ENCODE measurements around the gene OVOL1. TPM values are rescaled to one million over a fixed set of nuclear protein-coding genes. Genes with fewer than 3 reads are reported as not detected.

The OVOL1 gene
- total and polyA plus RNA-seq, 2 experiments from 2014 or later: 1.5 to 3.3 TPM

DNA sequence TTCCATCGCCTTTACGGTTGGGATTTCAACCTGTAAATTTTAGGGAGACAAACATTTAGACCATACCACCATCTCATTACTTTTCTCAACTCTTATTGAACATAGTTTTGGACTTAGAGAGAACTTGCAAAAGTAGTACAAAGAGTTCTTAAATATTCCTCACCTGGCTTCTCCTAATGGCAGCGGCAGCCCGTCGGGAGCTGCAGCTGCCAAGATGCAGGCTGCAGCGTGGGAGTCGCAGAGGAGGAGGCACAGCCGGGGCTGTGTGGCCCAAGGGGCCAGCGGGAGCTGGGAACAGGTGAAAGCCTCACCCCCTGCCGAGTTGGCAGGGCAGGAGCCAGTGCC lies 43.2 kb upstream of the OVOL1 start (continued):
- TF ChIP-seq, protein P1, sequence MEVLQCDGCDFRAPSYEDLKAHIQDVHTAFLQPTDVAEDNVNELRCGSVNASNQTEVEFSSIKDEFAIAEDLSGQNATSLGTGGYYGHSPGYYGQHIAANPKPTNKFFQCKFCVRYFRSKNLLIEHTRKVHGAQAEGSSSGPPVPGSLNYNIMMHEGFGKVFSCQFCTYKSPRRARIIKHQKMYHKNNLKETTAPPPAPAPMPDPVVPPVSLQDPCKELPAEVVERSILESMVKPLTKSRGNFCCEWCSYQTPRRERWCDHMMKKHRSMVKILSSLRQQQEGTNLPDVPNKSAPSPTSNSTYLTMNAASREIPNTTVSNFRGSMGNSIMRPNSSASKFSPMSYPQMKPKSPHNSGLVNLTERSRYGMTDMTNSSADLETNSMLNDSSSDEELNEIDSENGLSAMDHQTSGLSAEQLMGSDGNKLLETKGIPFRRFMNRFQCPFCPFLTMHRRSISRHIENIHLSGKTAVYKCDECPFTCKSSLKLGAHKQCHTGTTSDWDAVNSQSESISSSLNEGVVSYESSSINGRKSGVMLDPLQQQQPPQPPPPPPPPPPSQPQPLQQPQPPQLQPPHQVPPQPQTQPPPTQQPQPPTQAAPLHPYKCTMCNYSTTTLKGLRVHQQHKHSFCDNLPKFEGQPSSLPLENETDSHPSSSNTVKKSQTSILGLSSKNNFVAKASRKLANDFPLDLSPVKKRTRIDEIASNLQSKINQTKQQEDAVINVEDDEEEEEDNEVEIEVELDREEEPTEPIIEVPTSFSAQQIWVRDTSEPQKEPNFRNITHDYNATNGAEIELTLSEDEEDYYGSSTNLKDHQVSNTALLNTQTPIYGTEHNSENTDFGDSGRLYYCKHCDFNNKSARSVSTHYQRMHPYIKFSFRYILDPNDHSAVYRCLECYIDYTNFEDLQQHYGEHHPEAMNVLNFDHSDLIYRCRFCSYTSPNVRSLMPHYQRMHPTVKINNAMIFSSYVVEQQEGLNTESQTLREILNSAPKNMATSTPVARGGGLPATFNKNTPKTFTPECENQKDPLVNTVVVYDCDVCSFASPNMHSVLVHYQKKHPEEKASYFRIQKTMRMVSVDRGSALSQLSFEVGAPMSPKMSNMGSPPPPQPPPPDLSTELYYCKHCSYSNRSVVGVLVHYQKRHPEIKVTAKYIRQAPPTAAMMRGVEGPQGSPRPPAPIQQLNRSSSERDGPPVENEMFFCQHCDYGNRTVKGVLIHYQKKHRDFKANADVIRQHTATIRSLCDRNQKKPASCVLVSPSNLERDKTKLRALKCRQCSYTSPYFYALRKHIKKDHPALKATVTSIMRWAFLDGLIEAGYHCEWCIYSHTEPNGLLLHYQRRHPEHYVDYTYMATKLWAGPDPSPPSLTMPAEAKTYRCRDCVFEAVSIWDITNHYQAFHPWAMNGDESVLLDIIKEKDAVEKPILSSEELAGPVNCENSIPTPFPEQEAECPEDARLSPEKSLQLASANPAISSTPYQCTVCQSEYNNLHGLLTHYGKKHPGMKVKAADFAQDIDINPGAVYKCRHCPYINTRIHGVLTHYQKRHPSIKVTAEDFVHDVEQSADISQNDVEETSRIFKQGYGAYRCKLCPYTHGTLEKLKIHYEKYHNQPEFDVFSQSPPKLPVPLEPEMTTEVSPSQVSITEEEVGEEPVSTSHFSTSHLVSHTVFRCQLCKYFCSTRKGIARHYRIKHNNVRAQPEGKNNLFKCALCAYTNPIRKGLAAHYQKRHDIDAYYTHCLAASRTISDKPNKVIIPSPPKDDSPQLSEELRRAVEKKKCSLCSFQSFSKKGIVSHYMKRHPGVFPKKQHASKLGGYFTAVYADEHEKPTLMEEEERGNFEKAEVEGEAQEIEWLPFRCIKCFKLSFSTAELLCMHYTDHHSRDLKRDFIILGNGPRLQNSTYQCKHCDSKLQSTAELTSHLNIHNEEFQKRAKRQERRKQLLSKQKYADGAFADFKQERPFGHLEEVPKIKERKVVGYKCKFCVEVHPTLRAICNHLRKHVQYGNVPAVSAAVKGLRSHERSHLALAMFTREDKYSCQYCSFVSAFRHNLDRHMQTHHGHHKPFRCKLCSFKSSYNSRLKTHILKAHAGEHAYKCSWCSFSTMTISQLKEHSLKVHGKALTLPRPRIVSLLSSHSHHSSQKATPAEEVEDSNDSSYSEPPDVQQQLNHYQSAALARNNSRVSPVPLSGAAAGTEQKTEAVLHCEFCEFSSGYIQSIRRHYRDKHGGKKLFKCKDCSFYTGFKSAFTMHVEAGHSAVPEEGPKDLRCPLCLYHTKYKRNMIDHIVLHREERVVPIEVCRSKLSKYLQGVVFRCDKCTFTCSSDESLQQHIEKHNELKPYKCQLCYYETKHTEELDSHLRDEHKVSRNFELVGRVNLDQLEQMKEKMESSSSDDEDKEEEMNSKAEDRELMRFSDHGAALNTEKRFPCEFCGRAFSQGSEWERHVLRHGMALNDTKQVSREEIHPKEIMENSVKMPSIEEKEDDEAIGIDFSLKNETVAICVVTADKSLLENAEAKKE (CRISPR knock-in tag; IDR thresholded peaks at IDR 0.05): no peak
- no peak for TF ChIP-seq CREB1 (CRISPR knock-in tag; IDR thresholded peaks at IDR 0.05; ENCODE audit: low read depth)

DNA sequence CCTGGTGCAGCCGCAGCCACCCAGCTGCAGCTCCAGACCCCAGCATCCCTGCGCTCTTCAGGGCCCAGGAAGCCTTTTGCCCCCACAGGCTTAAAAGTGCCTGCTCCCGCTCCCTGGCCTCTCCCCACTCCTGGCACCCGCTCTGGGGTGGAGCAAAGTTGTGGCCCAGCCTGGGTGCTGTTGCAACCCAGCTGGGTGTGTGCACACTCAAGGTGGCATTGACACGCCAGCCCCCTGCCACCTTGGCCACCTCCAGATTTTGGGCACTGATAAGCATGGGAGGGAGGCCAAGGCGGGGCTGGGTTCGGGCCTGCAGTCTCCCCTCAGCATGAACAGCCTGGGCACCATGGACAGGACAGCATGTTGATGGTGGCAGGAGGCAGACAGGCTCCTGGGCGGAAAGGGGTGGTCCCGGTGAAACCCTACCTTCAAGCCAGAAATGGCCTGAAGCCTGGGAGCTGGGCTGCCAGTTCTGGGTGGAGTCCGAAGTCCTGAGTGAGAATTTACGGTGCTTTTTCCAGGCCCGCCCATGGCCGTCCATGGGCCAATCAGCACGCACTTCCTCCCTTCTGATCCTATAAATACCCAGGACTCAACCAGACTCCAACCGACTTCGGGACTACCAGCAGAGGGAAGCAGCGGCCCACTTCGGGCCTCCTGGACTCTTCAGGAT lies 42.7 kb upstream of the OVOL1 start:
- peak; percentile 98 for ATAC-seq
- Histone ChIP-seq H4K20me1 (replicated peaks; ENCODE audit: insufficient read depth) (no peaks in the 10 kb centered on the region), H3K36me3 (ENCODE audit: insufficient read depth) (no peaks in the 10 kb centered on the region), H3K27ac (ENCODE audit: low read depth) (no peak overlapping the region), H2AFZ (peak overlapping the region; percentile 74), H3K9me2 (ENCODE audit: insufficient read depth) (no peaks in the 10 kb centered on the region), H3K27me3 (ENCODE audit: insufficient read depth) (peaks cover 5% of the 10 kb centered on the region; the same call in 1 of the 2 replicates), H3F3A (replicated peaks; ENCODE audit: low read depth) (no peaks in the 10 kb centered on the region), H3K79me2 (replicated peaks; ENCODE audit: insufficient read depth) (no peaks in the 10 kb centered on the region), H3K4me1 (ENCODE audit: insufficient read depth) (no peaks in the 10 kb centered on the region), H3K4me2 (no peak overlapping the region), H3K4me3 (no peak overlapping the region)
- no peaks in the 10 kb centered on the region; the same call in 2 of the 3 replicates for H3K4me1 Mint-ChIP-seq
- no peak overlapping the region for H3K27ac Mint-ChIP-seq
- DNase-seq (ENCODE audit: low spot score): peak; percentile 78
- H3K9me3 Mint-ChIP-seq: peaks cover 13% of the 10 kb centered on the region; the same call in 2 of the 3 replicates
- H3K4me3 Mint-ChIP-seq: no peak overlapping the region
- peaks cover 1% of the 10 kb centered on the region for H3K27me3 Mint-ChIP-seq (ENCODE audit: insufficient read depth, low read depth, poor library complexity)
- no peaks in the 10 kb centered on the region for H3K36me3 Mint-ChIP-seq (ENCODE audit: low read depth)
- TF ChIP-seq, protein P2, sequence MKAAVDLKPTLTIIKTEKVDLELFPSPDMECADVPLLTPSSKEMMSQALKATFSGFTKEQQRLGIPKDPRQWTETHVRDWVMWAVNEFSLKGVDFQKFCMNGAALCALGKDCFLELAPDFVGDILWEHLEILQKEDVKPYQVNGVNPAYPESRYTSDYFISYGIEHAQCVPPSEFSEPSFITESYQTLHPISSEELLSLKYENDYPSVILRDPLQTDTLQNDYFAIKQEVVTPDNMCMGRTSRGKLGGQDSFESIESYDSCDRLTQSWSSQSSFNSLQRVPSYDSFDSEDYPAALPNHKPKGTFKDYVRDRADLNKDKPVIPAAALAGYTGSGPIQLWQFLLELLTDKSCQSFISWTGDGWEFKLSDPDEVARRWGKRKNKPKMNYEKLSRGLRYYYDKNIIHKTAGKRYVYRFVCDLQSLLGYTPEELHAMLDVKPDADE (IDR thresholded peaks at IDR 0.05): no peak
- TF ChIP-seq NANOG (IDR thresholded peaks at IDR 0.05; ENCODE audit: borderline replicate concordance) (no peak), EZH2 (IDR thresholded peaks at IDR 0.05; ENCODE audit: low read depth, unreplicated experiment) (no peak)
- TF ChIP-seq, protein P3, sequence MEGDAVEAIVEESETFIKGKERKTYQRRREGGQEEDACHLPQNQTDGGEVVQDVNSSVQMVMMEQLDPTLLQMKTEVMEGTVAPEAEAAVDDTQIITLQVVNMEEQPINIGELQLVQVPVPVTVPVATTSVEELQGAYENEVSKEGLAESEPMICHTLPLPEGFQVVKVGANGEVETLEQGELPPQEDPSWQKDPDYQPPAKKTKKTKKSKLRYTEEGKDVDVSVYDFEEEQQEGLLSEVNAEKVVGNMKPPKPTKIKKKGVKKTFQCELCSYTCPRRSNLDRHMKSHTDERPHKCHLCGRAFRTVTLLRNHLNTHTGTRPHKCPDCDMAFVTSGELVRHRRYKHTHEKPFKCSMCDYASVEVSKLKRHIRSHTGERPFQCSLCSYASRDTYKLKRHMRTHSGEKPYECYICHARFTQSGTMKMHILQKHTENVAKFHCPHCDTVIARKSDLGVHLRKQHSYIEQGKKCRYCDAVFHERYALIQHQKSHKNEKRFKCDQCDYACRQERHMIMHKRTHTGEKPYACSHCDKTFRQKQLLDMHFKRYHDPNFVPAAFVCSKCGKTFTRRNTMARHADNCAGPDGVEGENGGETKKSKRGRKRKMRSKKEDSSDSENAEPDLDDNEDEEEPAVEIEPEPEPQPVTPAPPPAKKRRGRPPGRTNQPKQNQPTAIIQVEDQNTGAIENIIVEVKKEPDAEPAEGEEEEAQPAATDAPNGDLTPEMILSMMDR (conservative IDR thresholded peaks at IDR 0.05; ENCODE audit: low read depth in 2 of 2): peak; percentile 47 to 71

Measured in GM23338 (cell line).